Ishikawa (cell line): Measurements from ENCODE around the gene ADAMTS7.

Experiments
- CEBPB ChIP-seq: IDR thresholded peaks from 2 replicates; pipeline ENCODE4 v1.6.1; 2012
- CREB1 ChIP-seq: IDR thresholded peaks from 2 replicates; pipeline ENCODE4 v1.6.1; 2012; ENCODE audit warnings: low read depth
- EGR1 ChIP-seq: IDR thresholded peaks from 2 replicates; pipeline ENCODE4 v1.6.1; 2012
- EP300 ChIP-seq: IDR thresholded peaks from 2 replicates; pipeline ENCODE4 v1.6.1; 2012; ENCODE audit warnings: borderline replicate concordance
- FOXM1 ChIP-seq: IDR thresholded peaks from 2 replicates; pipeline ENCODE4 v1.6.1; 2012; ENCODE audit warnings: low read depth, borderline replicate concordance
- NFIC ChIP-seq: IDR thresholded peaks from 2 replicates; pipeline ENCODE4 v1.6.1; 2012
- RAD21 ChIP-seq: IDR thresholded peaks from 2 replicates; pipeline ENCODE4 v1.6.1; 2012; ENCODE audit warnings: low read depth
- TAF1 ChIP-seq: IDR thresholded peaks from 2 replicates; pipeline ENCODE4 v1.6.1; 2012; ENCODE audit warnings: low read depth, mild to moderate bottlenecking
- YY1 ChIP-seq: IDR thresholded peaks from 2 replicates; pipeline ENCODE4 v1.6.1; 2012; ENCODE audit warnings: low read depth
- ZBTB7A ChIP-seq: IDR thresholded peaks from 2 replicates; pipeline ENCODE4 v1.6.1; 2012; ENCODE audit warnings: low read depth
- TF ChIP-seq, protein P1 (sequence below): IDR thresholded peaks from 2 replicates; pipeline ENCODE4 v1.6.1; 2012; ENCODE audit warnings: low read depth, mild to moderate bottlenecking
- TF ChIP-seq, protein P2 (sequence below): IDR thresholded peaks from 2 replicates; pipeline ENCODE4 v1.6.1; 2012
- TF ChIP-seq, protein P3 (sequence below): IDR thresholded peaks from 2 replicates; pipeline ENCODE4 v1.6.1; 2012

DNA sequence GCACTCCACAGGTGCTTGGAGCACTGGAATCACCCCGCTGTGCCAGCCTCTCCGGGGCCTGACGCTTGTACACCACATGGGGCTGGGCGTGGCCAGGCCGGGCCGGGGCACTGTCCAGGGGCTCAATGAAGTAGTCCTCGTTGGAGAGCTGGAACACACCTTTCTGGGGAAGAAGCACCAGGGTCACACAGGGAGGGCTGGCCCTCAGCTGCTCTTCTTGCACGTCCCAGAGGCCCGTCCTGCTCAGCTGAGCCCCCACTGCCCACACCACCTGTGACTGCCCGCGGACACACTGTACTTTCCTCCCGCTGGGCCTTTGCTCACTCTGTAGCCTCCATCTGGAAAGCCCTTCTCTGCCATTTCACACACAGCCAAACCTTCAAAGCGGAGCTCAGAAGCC lies 13.3 kb downstream of the ADAMTS7 start:
- TF ChIP-seq, protein P1, sequence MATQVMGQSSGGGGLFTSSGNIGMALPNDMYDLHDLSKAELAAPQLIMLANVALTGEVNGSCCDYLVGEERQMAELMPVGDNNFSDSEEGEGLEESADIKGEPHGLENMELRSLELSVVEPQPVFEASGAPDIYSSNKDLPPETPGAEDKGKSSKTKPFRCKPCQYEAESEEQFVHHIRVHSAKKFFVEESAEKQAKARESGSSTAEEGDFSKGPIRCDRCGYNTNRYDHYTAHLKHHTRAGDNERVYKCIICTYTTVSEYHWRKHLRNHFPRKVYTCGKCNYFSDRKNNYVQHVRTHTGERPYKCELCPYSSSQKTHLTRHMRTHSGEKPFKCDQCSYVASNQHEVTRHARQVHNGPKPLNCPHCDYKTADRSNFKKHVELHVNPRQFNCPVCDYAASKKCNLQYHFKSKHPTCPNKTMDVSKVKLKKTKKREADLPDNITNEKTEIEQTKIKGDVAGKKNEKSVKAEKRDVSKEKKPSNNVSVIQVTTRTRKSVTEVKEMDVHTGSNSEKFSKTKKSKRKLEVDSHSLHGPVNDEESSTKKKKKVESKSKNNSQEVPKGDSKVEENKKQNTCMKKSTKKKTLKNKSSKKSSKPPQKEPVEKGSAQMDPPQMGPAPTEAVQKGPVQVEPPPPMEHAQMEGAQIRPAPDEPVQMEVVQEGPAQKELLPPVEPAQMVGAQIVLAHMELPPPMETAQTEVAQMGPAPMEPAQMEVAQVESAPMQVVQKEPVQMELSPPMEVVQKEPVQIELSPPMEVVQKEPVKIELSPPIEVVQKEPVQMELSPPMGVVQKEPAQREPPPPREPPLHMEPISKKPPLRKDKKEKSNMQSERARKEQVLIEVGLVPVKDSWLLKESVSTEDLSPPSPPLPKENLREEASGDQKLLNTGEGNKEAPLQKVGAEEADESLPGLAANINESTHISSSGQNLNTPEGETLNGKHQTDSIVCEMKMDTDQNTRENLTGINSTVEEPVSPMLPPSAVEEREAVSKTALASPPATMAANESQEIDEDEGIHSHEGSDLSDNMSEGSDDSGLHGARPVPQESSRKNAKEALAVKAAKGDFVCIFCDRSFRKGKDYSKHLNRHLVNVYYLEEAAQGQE = peak; percentile 56
- no peak for TF ChIP-seq YY1
- TF ChIP-seq, protein P2, sequence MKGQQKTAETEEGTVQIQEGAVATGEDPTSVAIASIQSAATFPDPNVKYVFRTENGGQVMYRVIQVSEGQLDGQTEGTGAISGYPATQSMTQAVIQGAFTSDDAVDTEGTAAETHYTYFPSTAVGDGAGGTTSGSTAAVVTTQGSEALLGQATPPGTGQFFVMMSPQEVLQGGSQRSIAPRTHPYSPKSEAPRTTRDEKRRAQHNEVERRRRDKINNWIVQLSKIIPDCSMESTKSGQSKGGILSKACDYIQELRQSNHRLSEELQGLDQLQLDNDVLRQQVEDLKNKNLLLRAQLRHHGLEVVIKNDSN = peak; percentile 36; the same call in 1 of the 2 replicates
- TF ChIP-seq CREB1 = no peak
- TF ChIP-seq FOXM1 = no peak
- no peak for TF ChIP-seq RAD21
- TF ChIP-seq ZBTB7A = no peak
- TF ChIP-seq NFIC = no peak
- TF ChIP-seq, protein P3, sequence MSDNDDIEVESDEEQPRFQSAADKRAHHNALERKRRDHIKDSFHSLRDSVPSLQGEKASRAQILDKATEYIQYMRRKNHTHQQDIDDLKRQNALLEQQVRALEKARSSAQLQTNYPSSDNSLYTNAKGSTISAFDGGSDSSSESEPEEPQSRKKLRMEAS = no peak
- no peak for TF ChIP-seq EP300
- no peak for TF ChIP-seq CEBPB
- TF ChIP-seq EGR1 = no peak
- TF ChIP-seq TAF1 = no peak
